Measurements from ENCODE around the gene PEX19.

DNA sequence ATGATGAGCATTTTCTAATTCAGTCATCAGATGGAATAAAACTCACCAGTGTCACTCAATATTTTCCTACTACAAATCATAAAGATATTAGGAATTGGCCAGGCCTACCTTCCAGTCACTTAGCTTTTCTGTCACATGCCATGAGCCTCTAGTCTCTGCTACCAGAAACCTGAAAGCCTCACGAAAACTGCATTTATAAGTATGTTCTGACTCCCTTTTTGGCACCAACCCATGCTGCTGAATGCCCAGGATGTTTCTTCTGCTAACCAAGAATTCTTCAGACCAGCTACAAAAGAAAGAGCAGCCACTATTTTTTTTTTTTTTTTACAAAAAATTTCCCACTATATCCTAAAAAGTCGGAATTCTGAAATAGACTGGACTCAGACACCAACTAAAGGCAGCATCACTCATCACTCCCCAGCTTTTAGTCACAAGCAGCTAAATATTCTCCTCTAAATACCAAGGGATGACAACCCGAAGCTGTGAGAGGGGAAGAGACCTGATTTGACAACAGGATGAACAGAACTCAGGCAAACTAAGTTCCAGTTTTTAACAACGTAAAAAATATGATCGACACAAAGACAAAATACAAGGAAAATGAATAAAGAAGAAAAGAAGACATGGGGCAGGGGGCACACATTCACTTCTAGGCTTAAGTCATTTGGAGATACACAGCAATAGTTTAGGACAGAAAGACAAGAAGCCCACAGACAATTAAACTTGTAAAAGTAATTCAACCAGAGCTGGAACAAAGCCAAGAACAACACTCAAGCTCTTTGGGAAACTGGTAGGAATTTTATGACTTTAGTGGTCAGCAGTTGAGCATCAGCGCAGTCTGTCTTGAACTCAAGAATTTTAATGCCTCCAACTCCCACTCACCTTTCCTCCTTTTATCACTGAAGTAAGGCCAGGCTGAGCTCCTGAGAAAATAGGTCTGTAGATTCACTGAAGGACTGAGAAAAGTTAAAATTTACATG is 24.2 kb downstream of the PEX19 start:
- TF ChIP-seq, protein P1, sequence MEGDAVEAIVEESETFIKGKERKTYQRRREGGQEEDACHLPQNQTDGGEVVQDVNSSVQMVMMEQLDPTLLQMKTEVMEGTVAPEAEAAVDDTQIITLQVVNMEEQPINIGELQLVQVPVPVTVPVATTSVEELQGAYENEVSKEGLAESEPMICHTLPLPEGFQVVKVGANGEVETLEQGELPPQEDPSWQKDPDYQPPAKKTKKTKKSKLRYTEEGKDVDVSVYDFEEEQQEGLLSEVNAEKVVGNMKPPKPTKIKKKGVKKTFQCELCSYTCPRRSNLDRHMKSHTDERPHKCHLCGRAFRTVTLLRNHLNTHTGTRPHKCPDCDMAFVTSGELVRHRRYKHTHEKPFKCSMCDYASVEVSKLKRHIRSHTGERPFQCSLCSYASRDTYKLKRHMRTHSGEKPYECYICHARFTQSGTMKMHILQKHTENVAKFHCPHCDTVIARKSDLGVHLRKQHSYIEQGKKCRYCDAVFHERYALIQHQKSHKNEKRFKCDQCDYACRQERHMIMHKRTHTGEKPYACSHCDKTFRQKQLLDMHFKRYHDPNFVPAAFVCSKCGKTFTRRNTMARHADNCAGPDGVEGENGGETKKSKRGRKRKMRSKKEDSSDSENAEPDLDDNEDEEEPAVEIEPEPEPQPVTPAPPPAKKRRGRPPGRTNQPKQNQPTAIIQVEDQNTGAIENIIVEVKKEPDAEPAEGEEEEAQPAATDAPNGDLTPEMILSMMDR (IDR thresholded peaks at IDR 0.05), result no peak
- no peak for TF ChIP-seq POLR2A (IDR thresholded peaks at IDR 0.05)
